ENCODE measurements around the gene SALL3.

- TF ChIP-seq CTCF (IDR thresholded peaks at IDR 0.05) = no peak
- TF ChIP-seq POLR2A (IDR thresholded peaks at IDR 0.05) = no peak
Measured at GRCh38 chr18:78935406-78935805, 44.2 kb upstream of the SALL3 start.
